ENCODE data around the gene KCNAB2. TPM values are rescaled to one million over a fixed set of nuclear protein-coding genes. Genes with fewer than 3 reads are reported as not detected.
A peak's percentile ranks its signal among the peaks of the same experiment; 100 is the strongest.

Gene KCNAB2
- total and polyA plus RNA-seq, 2 experiments from 2014 or later = 3.1 to 3.5 TPM

GRCh38 chr1:6025269-6026094, 20.2 kb upstream of the KCNAB2 start:
- H3K4me3 ChIP-seq = no peak overlapping the region
- H3K9me2 ChIP-seq (replicated peaks; ENCODE audit: insufficient read depth) = no peaks in the 10 kb centered on the region
- H2AFZ ChIP-seq = no peak overlapping the region
- TF ChIP-seq, protein P1, sequence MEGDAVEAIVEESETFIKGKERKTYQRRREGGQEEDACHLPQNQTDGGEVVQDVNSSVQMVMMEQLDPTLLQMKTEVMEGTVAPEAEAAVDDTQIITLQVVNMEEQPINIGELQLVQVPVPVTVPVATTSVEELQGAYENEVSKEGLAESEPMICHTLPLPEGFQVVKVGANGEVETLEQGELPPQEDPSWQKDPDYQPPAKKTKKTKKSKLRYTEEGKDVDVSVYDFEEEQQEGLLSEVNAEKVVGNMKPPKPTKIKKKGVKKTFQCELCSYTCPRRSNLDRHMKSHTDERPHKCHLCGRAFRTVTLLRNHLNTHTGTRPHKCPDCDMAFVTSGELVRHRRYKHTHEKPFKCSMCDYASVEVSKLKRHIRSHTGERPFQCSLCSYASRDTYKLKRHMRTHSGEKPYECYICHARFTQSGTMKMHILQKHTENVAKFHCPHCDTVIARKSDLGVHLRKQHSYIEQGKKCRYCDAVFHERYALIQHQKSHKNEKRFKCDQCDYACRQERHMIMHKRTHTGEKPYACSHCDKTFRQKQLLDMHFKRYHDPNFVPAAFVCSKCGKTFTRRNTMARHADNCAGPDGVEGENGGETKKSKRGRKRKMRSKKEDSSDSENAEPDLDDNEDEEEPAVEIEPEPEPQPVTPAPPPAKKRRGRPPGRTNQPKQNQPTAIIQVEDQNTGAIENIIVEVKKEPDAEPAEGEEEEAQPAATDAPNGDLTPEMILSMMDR (IDR thresholded peaks at IDR 0.05; ENCODE audit: poor library complexity) = no peak
- TF ChIP-seq EZH2 (IDR thresholded peaks at IDR 0.05; ENCODE audit: borderline replicate concordance) = no peak
- WGBS (ENCODE audit: low lambda C conversion rate, missing lambda C conversion rate) = 85% methylated on average over 25 of the region's 29 CpGs
- no peak for DNase-seq (ENCODE audit: low spot score)
- H3K4me1 ChIP-seq (ENCODE audit: insufficient read depth) = no peaks in the 10 kb centered on the region
- H3K27ac ChIP-seq = no peak overlapping the region
- H4K20me1 ChIP-seq (ENCODE audit: insufficient read depth, poor library complexity, severe bottlenecking) = no peaks in the 10 kb centered on the region
- H3K36me3 ChIP-seq (replicated peaks; ENCODE audit: insufficient read depth, low read depth) = no peaks in the 10 kb centered on the region
- H3K9me3 ChIP-seq (ENCODE audit: low read depth) = no peaks in the 10 kb centered on the region
- H3K79me2 ChIP-seq = no peaks in the 10 kb centered on the region
- H3K27me3 ChIP-seq = no peaks in the 10 kb centered on the region
- peak overlapping the region; percentile 16 for H3K4me2 ChIP-seq

- peak; percentile 63 for DNase-seq (ENCODE audit: low spot score)
- no peaks in the 10 kb centered on the region for H3K4me1 ChIP-seq (ENCODE audit: insufficient read depth)
- TF ChIP-seq, protein P1 (IDR thresholded peaks at IDR 0.05; ENCODE audit: poor library complexity) = no peak
- no peak for TF ChIP-seq EZH2 (IDR thresholded peaks at IDR 0.05; ENCODE audit: borderline replicate concordance)
- TF ChIP-seq EZH2phosphoT487 (IDR thresholded peaks at IDR 0.05; ENCODE audit: low read depth, severe bottlenecking, unreplicated experiment) = no peak
- no peaks in the 10 kb centered on the region for H3K9me3 ChIP-seq (ENCODE audit: low read depth)
- no peaks in the 10 kb centered on the region for H3K27me3 ChIP-seq
- no peaks in the 10 kb centered on the region for H4K20me1 ChIP-seq (ENCODE audit: insufficient read depth, poor library complexity, severe bottlenecking)
- H3K36me3 ChIP-seq (replicated peaks; ENCODE audit: insufficient read depth, low read depth) = no peaks in the 10 kb centered on the region
- H2AFZ ChIP-seq = no peak overlapping the region
- no peak overlapping the region for H3K4me3 ChIP-seq
- WGBS (ENCODE audit: low lambda C conversion rate, missing lambda C conversion rate) = 57% methylated on average over 33 of the region's 34 CpGs
- peak overlapping the region; percentile 16 for H3K4me2 ChIP-seq
- H3K27ac ChIP-seq = no peak overlapping the region
- H3K9me2 ChIP-seq (replicated peaks; ENCODE audit: insufficient read depth) = no peaks in the 10 kb centered on the region
- H3K79me2 ChIP-seq = no peaks in the 10 kb centered on the region
Observed at GRCh38 chr1:6026095-6026809, 19.4 kb upstream of the KCNAB2 start.

GRCh38 chr1:6027591-6027990, 18.1 kb upstream of the KCNAB2 start:
- Histone ChIP-seq H3K4me2 (no peak overlapping the region), H3K27ac (no peak overlapping the region), H2AFZ (no peak overlapping the region), H3K36me3 (replicated peaks; ENCODE audit: insufficient read depth, low read depth) (no peaks in the 10 kb centered on the region), H3K79me2 (no peaks in the 10 kb centered on the region), H3K4me3 (no peak overlapping the region), H3K4me1 (ENCODE audit: insufficient read depth) (no peaks in the 10 kb centered on the region), H3K27me3 (no peaks in the 10 kb centered on the region), H3K9me3 (ENCODE audit: low read depth) (no peaks in the 10 kb centered on the region), H3K9me2 (replicated peaks; ENCODE audit: insufficient read depth) (no peaks in the 10 kb centered on the region), H4K20me1 (ENCODE audit: insufficient read depth, poor library complexity, severe bottlenecking) (no peaks in the 10 kb centered on the region)
- WGBS (ENCODE audit: low lambda C conversion rate, missing lambda C conversion rate) = 89% methylated on average over 10 of the region's 10 CpGs
- TF ChIP-seq EZH2phosphoT487 (IDR thresholded peaks at IDR 0.05; ENCODE audit: low read depth, severe bottlenecking, unreplicated experiment) (no peak), EZH2 (IDR thresholded peaks at IDR 0.05; ENCODE audit: borderline replicate concordance) (no peak)
- TF ChIP-seq, protein P1 (IDR thresholded peaks at IDR 0.05; ENCODE audit: poor library complexity) = no peak
- no peak for DNase-seq (ENCODE audit: low spot score)

All from hepatocyte (in vitro differentiated cells).